ENCODE data around the gene GUCY1B1. TPM values are rescaled to one million over a fixed set of nuclear protein-coding genes. Genes with fewer than 3 reads are reported as not detected.
A peak's percentile ranks its signal among the peaks of the same experiment; 100 is the strongest.
"Not testable (repeated sequence)": the region's sequence is repeated elsewhere in the genome, so short reads cannot be mapped to it uniquely, and the experiment has no call there.

The GUCY1B1 gene
- total RNA-seq, 4 donors from 2014 or later: 1.4 to 7.4 (median 3.6) TPM

DNA sequence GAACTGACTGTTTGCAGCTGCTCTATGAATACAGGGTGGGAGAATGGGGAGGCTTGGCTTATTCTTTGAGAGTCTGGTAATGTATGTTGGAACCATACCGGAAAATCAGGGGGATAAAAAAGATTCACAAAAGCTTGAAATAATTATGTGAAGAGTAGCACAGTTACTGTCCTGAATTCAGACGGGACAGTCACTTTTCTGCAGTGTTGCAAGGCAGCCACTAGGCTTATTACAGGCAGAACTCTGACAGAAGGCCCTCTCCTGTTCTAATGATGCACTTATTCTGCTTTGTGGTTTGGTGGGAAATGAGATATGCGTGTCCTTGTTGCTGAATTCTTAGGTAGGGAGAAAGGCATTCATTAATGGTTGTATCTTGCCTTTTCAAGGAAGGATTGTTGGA is 37.2 kb downstream of the GUCY1B1 start:
- H3K4me3 ChIP-seq: no peak overlapping the region
- WGBS, 2 donors: 68 to 73% methylated on average over 3 of the region's 3 CpGs
- no peaks in the 10 kb centered on the region for H3K9me3 ChIP-seq
- intact Hi-C loops (cut with DNase I): no loop called here
- no peaks in the 10 kb centered on the region for H3K4me1 ChIP-seq
- DNase-seq: no peak
- no peak for TF ChIP-seq POLR2A (IDR thresholded peaks at IDR 0.05)
- TF ChIP-seq, protein P1, sequence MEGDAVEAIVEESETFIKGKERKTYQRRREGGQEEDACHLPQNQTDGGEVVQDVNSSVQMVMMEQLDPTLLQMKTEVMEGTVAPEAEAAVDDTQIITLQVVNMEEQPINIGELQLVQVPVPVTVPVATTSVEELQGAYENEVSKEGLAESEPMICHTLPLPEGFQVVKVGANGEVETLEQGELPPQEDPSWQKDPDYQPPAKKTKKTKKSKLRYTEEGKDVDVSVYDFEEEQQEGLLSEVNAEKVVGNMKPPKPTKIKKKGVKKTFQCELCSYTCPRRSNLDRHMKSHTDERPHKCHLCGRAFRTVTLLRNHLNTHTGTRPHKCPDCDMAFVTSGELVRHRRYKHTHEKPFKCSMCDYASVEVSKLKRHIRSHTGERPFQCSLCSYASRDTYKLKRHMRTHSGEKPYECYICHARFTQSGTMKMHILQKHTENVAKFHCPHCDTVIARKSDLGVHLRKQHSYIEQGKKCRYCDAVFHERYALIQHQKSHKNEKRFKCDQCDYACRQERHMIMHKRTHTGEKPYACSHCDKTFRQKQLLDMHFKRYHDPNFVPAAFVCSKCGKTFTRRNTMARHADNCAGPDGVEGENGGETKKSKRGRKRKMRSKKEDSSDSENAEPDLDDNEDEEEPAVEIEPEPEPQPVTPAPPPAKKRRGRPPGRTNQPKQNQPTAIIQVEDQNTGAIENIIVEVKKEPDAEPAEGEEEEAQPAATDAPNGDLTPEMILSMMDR (IDR thresholded peaks at IDR 0.05): peak in 2 of 6 experiments; percentile 24 to 33
- no peaks in the 10 kb centered on the region for H3K27me3 ChIP-seq
- no peaks in the 10 kb centered on the region for H3K36me3 ChIP-seq
- no peak overlapping the region for H3K27ac ChIP-seq

DNA sequence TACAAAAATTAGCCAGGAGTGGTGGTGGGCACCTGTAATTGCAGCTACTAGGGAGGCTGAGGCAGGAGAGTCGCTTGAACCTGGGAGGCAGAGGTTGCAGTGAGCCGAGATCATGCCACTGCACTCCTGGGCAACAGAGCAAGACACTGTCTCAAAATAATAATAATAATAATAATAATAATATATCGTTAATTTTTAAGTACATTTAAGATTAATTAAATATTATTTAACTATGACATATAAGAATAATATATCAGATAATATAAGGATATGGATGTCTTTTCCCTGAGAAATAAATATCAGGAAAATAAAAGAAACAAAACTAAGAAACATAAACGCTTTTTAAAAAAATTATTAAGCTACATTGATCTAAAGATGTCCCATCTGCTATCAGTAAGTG is 38.8 kb downstream of the GUCY1B1 start:
- DNase-seq; H3K4me1 ChIP-seq; intact Hi-C loops (cut with DNase I); H3K27me3 ChIP-seq; H3K27ac ChIP-seq; H3K9me3 ChIP-seq; H3K36me3 ChIP-seq; H3K4me3 ChIP-seq: not testable (repeated sequence)
- whole genome bisulfite sequencing, 2 donors: 91 to 92% methylated on average over 4 of the region's 4 CpGs

DNA sequence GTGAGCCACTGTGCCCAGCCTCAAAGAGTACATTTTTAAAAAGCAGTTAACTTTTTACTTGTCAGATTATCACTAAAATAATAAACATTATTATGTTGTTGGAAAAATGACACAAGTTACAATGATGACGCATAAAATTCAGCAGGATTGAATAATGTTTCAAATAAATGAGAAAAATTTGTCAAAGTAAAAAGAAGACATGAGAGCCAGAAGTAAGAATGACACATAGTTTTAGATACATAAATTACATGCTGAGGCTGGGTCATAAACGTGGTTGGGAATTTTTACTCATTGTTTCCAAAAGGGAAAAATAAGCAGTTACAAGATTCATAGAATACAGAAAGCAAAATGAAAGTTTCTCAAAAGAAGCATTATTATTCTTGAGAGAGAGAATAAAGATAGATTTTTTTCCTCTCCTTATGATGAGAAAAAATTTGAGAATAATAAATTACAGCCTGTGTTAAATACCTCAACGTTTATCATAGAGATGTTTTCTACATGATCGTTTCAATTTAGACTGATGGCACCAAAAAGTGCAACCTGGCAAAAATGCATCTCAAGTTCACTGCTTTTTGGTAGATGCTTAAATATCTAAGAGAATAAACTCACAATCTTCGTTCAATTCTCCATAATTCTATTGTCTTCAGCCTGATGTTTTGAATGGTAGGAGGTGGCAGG is 40.4 kb downstream of the GUCY1B1 start:
- H3K4me1 ChIP-seq: no peaks in the 10 kb centered on the region
- WGBS, 2 donors: 62 to 65% methylated on average over 5 of the region's 5 CpGs
- H3K36me3 ChIP-seq: no peaks in the 10 kb centered on the region
- H3K27ac ChIP-seq: no peak overlapping the region
- TF ChIP-seq, protein P1 (IDR thresholded peaks at IDR 0.05): no peak
- TF ChIP-seq POLR2A (IDR thresholded peaks at IDR 0.05): no peak
- no peak overlapping the region for H3K4me3 ChIP-seq
- intact Hi-C loops (cut with DNase I): no loop called here
- H3K27me3 ChIP-seq: no peaks in the 10 kb centered on the region
- H3K9me3 ChIP-seq: no peaks in the 10 kb centered on the region
- no peak for DNase-seq

DNA sequence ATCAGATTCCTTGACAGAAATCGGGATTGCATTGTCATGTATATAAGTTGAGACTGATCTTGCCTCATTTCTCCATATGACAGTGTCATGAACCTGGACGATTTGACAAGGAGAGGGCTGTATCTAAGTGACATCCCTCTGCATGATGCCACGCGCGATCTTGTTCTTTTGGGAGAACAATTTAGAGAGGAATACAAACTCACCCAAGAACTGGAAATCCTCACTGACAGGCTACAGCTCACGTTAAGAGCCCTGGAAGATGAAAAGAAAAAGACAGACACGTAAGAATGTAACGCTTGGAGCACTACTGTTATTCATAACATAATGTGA is 40.9 kb downstream of the GUCY1B1 start:
- Histone ChIP-seq H3K27me3 (no peaks in the 10 kb centered on the region), H3K9me3 (no peaks in the 10 kb centered on the region), H3K4me1 (no peaks in the 10 kb centered on the region), H3K4me3 (no peak overlapping the region), H3K36me3 (no peaks in the 10 kb centered on the region), H3K27ac (no peak overlapping the region)
- intact Hi-C loops (cut with DNase I): no loop called here
- TF ChIP-seq, protein P1 (IDR thresholded peaks at IDR 0.05): no peak
- no peak for TF ChIP-seq POLR2A (IDR thresholded peaks at IDR 0.05)
- WGBS, 2 donors: 78 to 82% methylated on average over 8 of the region's 8 CpGs
- no peak for DNase-seq

DNA sequence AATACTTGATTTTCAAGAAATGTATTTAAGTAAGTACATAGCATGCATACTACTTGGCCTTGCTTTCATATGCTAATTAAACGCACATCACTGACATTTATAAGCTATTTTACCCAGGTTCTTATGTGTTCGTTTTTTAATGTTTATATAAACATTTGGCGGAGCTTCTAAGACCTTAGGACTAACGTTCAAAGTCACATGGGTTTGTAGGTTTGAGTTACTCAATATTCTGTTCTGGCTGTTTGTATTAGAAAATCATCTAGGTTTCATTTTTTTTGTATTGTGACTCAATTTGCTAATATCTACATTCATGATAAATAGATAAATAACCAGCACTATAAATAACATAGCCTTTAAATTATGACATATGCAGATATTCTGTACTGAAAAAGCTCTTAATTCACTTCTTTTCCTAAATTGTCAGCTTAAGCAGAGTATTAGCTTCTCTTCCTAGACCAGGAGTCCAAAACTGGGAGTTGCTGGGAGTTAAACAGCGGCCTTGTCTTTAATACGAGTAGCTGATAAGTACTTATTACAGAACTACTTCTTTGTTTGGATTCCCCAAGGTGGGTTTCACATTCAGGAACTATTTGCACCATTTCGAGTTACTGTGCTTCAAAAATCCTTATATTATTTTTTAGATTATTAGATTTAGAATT is 42.0 kb downstream of the GUCY1B1 start:
- no peak overlapping the region for H3K27ac ChIP-seq
- 74 to 75% methylated on average over 7 of the region's 7 CpGs for WGBS, 2 donors
- intact Hi-C loops (cut with DNase I): no loop called here
- DNase-seq: no peak
- no peaks in the 10 kb centered on the region for H3K4me1 ChIP-seq
- TF ChIP-seq, protein P1 (IDR thresholded peaks at IDR 0.05): no peak
- TF ChIP-seq POLR2A (IDR thresholded peaks at IDR 0.05): no peak
- H3K27me3 ChIP-seq: no peaks in the 10 kb centered on the region
- no peaks in the 10 kb centered on the region for H3K36me3 ChIP-seq
- H3K9me3 ChIP-seq: no peaks in the 10 kb centered on the region
- H3K4me3 ChIP-seq: no peak overlapping the region

Measured in esophagus squamous epithelium (tissue), 5 donors.